Measurements from ENCODE around the gene CAMK1D.

DNA sequence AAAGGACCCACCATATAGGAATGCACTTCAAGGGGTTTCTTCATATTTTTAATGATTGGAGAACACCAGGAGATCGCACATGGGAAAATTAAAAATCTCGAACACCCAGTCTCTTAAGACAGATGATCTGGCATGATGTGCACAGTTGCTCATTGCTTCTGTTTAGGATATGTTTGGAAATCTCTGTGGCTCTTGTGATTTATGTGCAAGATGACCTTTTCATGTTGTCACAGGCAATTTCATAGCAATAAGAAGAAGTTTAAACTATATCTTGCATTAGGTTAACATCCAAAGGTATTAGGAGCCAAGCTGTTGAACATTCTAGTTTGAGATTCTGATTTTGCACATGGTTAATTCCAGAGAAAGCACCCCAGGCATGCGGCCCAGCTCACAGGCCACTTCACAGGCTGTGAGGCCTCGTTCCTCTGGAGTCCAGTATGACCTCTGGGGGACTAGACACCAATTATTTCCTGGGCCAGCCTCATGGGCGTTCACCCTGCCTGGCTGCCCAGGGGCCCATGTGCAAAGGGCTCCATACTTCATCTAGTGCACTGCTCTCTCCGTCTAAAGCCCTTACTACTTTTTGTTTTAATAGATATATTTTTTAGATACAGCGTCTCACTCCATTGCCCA is 28.4 kb downstream of the CAMK1D start:
- TF ChIP-seq, protein P1, sequence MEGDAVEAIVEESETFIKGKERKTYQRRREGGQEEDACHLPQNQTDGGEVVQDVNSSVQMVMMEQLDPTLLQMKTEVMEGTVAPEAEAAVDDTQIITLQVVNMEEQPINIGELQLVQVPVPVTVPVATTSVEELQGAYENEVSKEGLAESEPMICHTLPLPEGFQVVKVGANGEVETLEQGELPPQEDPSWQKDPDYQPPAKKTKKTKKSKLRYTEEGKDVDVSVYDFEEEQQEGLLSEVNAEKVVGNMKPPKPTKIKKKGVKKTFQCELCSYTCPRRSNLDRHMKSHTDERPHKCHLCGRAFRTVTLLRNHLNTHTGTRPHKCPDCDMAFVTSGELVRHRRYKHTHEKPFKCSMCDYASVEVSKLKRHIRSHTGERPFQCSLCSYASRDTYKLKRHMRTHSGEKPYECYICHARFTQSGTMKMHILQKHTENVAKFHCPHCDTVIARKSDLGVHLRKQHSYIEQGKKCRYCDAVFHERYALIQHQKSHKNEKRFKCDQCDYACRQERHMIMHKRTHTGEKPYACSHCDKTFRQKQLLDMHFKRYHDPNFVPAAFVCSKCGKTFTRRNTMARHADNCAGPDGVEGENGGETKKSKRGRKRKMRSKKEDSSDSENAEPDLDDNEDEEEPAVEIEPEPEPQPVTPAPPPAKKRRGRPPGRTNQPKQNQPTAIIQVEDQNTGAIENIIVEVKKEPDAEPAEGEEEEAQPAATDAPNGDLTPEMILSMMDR (IDR thresholded peaks at IDR 0.05; ENCODE audit: low read depth, low read length): no peak
- TF ChIP-seq POLR2A (IDR thresholded peaks at IDR 0.05; ENCODE audit: extremely low read depth, insufficient read length): no peak
- TF ChIP-seq, protein P2, sequence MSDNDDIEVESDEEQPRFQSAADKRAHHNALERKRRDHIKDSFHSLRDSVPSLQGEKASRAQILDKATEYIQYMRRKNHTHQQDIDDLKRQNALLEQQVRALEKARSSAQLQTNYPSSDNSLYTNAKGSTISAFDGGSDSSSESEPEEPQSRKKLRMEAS (IDR thresholded peaks at IDR 0.05; ENCODE audit: low read depth, low read length): no peak

All from NB4 (cell line).